ENCODE measurements around the gene BDH1.
"Not testable (repeated sequence)": the region's sequence is repeated elsewhere in the genome, so short reads cannot be mapped to it uniquely, and the experiment has no call there.

The BDH1 gene

DNA sequence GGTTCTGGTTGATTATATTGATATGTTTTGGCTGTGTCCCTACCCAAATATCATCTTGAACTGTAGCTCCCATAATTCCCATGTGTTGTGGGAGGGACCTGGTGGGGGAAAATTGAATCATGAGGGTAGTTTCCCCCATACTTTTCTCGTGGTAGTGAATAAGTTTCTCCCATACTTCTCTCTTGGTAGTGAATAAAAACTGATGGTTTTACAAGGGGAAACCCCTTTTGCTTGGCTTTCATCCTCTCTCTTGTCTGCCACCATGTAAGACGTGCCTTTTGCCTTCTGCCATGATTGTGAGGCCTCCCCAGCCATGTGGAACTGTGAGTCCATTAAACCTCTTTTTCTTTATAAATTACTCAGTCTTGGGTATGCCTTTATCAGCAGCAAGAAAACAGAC lies 13.7 kb upstream of the BDH1 start:
- not testable (repeated sequence) for H3K9me3 ChIP-seq (replicated peaks; ENCODE audit: insufficient read depth, low read length); H3K27ac ChIP-seq (ENCODE audit: low read length); H3K36me3 ChIP-seq (replicated peaks; ENCODE audit: insufficient read depth, low read length); H3K9me2 ChIP-seq (replicated peaks; ENCODE audit: insufficient read depth, low read length); H3F3A ChIP-seq (ENCODE audit: insufficient read depth, low read length); H3K9ac ChIP-seq (ENCODE audit: low read length); H2AFZ ChIP-seq (ENCODE audit: low read length); H3K4me3 ChIP-seq (ENCODE audit: low read length); H4K20me1 ChIP-seq (ENCODE audit: insufficient read depth, low read length); H3K27me3 ChIP-seq (replicated peaks; ENCODE audit: insufficient read depth, low read length); H3K4me1 ChIP-seq (ENCODE audit: low read length); DNase-seq; H3K79me2 ChIP-seq (ENCODE audit: low read length); H3K4me2 ChIP-seq (ENCODE audit: low read depth, low read length)

DNA sequence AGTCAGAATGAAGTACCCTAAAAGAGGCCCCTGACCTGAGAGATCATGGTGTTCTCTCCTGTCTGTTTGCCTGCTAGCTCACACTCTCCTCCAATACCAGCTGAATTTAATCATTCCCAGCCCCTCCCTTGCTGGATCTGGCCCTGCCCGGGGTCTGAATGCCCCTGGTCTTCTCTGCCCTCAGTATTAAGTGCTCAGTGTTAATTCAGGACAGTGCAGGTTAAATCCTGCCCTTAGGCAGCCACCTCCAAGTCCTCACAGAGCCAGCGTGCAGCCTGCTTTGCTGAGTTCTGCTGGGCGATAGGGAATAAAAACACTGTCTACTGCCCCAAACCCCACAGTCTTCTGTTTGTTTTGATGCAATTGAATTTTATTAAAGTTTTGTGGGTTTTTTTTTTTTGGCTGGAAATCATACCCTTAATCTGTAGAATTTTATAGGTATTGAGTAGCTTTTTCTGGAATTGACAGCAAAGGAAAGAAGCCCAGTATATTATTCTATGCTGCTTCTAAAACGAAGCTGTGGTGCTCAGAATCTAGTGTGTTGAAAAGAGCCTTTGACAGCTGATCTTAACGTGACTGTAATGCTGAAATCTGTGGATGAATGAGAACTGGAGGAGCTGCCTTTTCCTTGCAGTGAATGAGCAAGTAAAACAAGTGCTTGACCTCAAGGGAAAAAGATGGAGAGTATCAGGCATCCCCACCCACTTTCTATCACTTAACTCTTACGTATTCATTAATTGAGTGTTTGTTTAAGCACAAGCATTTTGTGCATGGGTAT lies 12.3 kb upstream of the BDH1 start:
- H3F3A ChIP-seq (ENCODE audit: insufficient read depth, low read length) = no peaks in the 10 kb centered on the region
- H3K4me2 ChIP-seq (ENCODE audit: low read depth, low read length) = no peak overlapping the region
- H2AFZ ChIP-seq (ENCODE audit: low read length) = no peak overlapping the region
- no peak overlapping the region for H3K9ac ChIP-seq (ENCODE audit: low read length)
- H3K4me3 ChIP-seq (ENCODE audit: low read length) = no peak overlapping the region
- no peaks in the 10 kb centered on the region for H4K20me1 ChIP-seq (ENCODE audit: insufficient read depth, low read length)
- H3K4me1 ChIP-seq (ENCODE audit: low read length) = no peaks in the 10 kb centered on the region
- no peak overlapping the region for H3K27ac ChIP-seq (ENCODE audit: low read length)
- DNase-seq = no peak
- TF ChIP-seq EZH2phosphoT487 (IDR thresholded peaks at IDR 0.05; ENCODE audit: low read length) (no peak), EZH2 (optimal IDR thresholded peaks at IDR 0.05; ENCODE audit: low read depth, low read length) (no peak)
- TF ChIP-seq, protein P1, sequence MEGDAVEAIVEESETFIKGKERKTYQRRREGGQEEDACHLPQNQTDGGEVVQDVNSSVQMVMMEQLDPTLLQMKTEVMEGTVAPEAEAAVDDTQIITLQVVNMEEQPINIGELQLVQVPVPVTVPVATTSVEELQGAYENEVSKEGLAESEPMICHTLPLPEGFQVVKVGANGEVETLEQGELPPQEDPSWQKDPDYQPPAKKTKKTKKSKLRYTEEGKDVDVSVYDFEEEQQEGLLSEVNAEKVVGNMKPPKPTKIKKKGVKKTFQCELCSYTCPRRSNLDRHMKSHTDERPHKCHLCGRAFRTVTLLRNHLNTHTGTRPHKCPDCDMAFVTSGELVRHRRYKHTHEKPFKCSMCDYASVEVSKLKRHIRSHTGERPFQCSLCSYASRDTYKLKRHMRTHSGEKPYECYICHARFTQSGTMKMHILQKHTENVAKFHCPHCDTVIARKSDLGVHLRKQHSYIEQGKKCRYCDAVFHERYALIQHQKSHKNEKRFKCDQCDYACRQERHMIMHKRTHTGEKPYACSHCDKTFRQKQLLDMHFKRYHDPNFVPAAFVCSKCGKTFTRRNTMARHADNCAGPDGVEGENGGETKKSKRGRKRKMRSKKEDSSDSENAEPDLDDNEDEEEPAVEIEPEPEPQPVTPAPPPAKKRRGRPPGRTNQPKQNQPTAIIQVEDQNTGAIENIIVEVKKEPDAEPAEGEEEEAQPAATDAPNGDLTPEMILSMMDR (IDR thresholded peaks at IDR 0.05; ENCODE audit: low read length) = no peak
- no peaks in the 10 kb centered on the region for H3K79me2 ChIP-seq (ENCODE audit: low read length)
- no peaks in the 10 kb centered on the region for H3K36me3 ChIP-seq (replicated peaks; ENCODE audit: insufficient read depth, low read length)
- no peaks in the 10 kb centered on the region for H3K27me3 ChIP-seq (replicated peaks; ENCODE audit: insufficient read depth, low read length)
- H3K9me3 ChIP-seq (replicated peaks; ENCODE audit: insufficient read depth, low read length) = no peaks in the 10 kb centered on the region
- H3K9me2 ChIP-seq (replicated peaks; ENCODE audit: insufficient read depth, low read length) = no peaks in the 10 kb centered on the region

DNA sequence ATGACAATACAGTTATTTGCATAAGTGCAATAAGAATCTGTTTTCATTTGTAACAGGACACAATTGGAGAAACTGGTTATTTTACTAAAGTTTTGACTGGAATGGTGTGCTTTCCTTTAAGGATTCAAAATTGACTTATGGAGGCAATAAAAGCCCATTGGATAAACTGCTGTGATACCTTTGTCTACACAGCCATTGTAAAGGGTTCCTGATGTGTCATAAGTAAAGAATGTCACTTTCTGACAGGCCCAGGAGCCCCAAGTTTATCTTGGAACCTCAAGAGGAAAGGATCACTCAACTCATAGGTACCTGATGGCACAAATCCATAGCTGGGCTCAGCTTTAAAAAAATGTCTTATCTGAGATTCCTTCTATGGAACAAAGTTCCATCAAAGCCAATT lies 10.4 kb upstream of the BDH1 start:
- H3K9ac ChIP-seq (ENCODE audit: low read length); DNase-seq; H2AFZ ChIP-seq (ENCODE audit: low read length); H3K79me2 ChIP-seq (ENCODE audit: low read length); H3K27me3 ChIP-seq (replicated peaks; ENCODE audit: insufficient read depth, low read length); H3F3A ChIP-seq (ENCODE audit: insufficient read depth, low read length); H3K4me2 ChIP-seq (ENCODE audit: low read depth, low read length); H3K9me2 ChIP-seq (replicated peaks; ENCODE audit: insufficient read depth, low read length); H3K36me3 ChIP-seq (replicated peaks; ENCODE audit: insufficient read depth, low read length); H3K9me3 ChIP-seq (replicated peaks; ENCODE audit: insufficient read depth, low read length); H3K27ac ChIP-seq (ENCODE audit: low read length); H3K4me1 ChIP-seq (ENCODE audit: low read length); H4K20me1 ChIP-seq (ENCODE audit: insufficient read depth, low read length); H3K4me3 ChIP-seq (ENCODE audit: low read length): not testable (repeated sequence)

DNA sequence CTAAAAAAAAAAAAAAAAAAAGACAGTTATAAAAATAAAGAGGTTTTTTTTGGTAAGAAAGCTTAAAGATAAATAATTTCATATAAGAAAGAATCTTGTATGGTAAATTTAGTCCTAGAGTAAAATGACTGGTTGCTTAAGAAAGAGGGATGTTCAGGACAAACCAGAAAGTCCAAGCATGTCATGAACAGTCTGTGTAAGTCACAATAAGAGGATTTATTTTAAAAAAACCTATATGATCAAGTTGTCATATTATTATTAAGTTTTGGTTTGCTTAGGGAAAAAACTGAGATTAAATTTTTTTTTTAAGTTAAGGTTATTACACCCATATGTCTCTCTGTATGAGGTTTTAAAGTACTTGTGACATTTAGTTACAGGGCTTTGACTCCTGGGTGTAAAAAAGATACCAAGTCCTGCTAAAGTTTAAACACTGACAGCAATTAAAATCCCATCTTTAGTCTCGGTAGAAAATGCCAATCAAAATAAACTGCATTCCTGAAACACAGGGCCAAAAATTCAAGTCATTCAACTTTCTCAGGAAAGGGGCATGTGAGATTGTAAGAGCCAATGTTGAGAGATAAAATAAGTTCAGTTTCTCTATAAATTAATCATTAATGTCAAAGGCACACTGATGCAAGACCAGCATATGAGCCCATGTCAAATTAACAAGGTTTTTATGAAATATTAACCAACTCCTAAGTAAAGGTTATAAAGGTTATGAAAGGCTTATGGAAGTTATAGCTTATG lies 8.5 kb upstream of the BDH1 start:
- no peaks in the 10 kb centered on the region for H3K27me3 ChIP-seq (replicated peaks; ENCODE audit: insufficient read depth, low read length)
- no peaks in the 10 kb centered on the region for H3K9me3 ChIP-seq (replicated peaks; ENCODE audit: insufficient read depth, low read length)
- H2AFZ ChIP-seq (ENCODE audit: low read length) = no peak overlapping the region
- no peaks in the 10 kb centered on the region for H4K20me1 ChIP-seq (ENCODE audit: insufficient read depth, low read length)
- TF ChIP-seq, protein P1 (IDR thresholded peaks at IDR 0.05; ENCODE audit: low read length) = no peak
- TF ChIP-seq EZH2 (optimal IDR thresholded peaks at IDR 0.05; ENCODE audit: low read depth, low read length) = no peak
- no peak for TF ChIP-seq EZH2phosphoT487 (IDR thresholded peaks at IDR 0.05; ENCODE audit: low read length)
- H3K4me3 ChIP-seq (ENCODE audit: low read length) = no peak overlapping the region
- no peaks in the 10 kb centered on the region for H3K36me3 ChIP-seq (replicated peaks; ENCODE audit: insufficient read depth, low read length)
- no peak overlapping the region for H3K27ac ChIP-seq (ENCODE audit: low read length)
- no peaks in the 10 kb centered on the region for H3K79me2 ChIP-seq (ENCODE audit: low read length)
- no peak for DNase-seq
- no peaks in the 10 kb centered on the region for H3F3A ChIP-seq (ENCODE audit: insufficient read depth, low read length)
- no peaks in the 10 kb centered on the region for H3K9me2 ChIP-seq (replicated peaks; ENCODE audit: insufficient read depth, low read length)
- H3K4me2 ChIP-seq (ENCODE audit: low read depth, low read length) = no peak overlapping the region
- no peak overlapping the region for H3K9ac ChIP-seq (ENCODE audit: low read length)
- H3K4me1 ChIP-seq (ENCODE audit: low read length) = no peaks in the 10 kb centered on the region

Measured in MM.1S (cell line).